T-cell (primary cell): Measurements from ENCODE around the gene PIP5K1C. TPM values are rescaled to one million over a fixed set of nuclear protein-coding genes. Genes with fewer than 3 reads are reported as not detected.

Experiments used
- ATAC-seq, 4 experiments: fragments of 200-7000 bp in 3 of 4; fragments of 150-1000 bp in 1 of 4; cut with Tn5 transposase; replicated peaks in 1 of 4; 1 replicate in 3 of 4; 2 replicates in 1 of 4; pipeline ENCODE4 v1.10.0; 2021; ENCODE audit warnings: moderate library complexity in 3 of 4, mild to moderate bottlenecking in 2 of 4, moderate number of reproducible peaks in 1 of 4
- CTCF ChIA-PET, 2 donors: fragments of 300-600 bp; sonication (Branson Sonifier 250); formaldehyde crosslinking; loops; one replicate each; lab custom pipeline; 2022; ENCODE audit warnings: antibody characterized with exemption in 2 of 2; lab: Charles Lee
- POLR2A ChIA-PET, 2 donors: fragments of 300-600 bp; sonication (Branson Sonifier 250); formaldehyde crosslinking; loops; one replicate each; lab custom pipeline; 2022; ENCODE audit warnings: antibody characterized with exemption in 2 of 2; lab: Charles Lee
- DNase-seq, 35 experiments: peaks; one replicate each; pipeline versions ENCODE4 v3.0.0 to v3.0.0-alpha.2; 2013 to 2023
- H3K27ac ChIP-seq: one replicate; pipeline ENCODE4 v1.5.1; 2013; ENCODE audit warnings: low read length
- H3K27me3 ChIP-seq, 2 experiments: replicated peaks in 1 of 2; 1 replicate in 1 of 2; 2 replicates in 1 of 2; pipeline versions ENCODE4 v1.6.1 to v1.7.0; 2013; ENCODE audit warnings: low read length in 1 of 2, mixed read lengths in 1 of 2; ENCODE audit not compliant: control insufficient read depth in 2 of 2, insufficient read depth in 2 of 2; ENCODE audit errors: extremely low read depth in 1 of 2
- H3K36me3 ChIP-seq, 2 donors: 1 replicate in 1 of 2; 2 replicates in 1 of 2; pipeline versions ENCODE4 v1.6.1 to v1.7.0; 2013; ENCODE audit warnings: low read length in 1 of 2; ENCODE audit not compliant: control insufficient read depth in 2 of 2, insufficient read depth in 1 of 2; ENCODE audit errors: extremely low read depth in 1 of 2
- H3K4me1 ChIP-seq, 2 experiments: 1 replicate in 1 of 2; 2 replicates in 1 of 2; pipeline versions ENCODE4 v1.6.1 to v1.7.0; 2013; ENCODE audit warnings: low read length in 2 of 2, mixed read lengths in 1 of 2; ENCODE audit not compliant: insufficient read depth in 2 of 2, control insufficient read depth in 1 of 2; ENCODE audit errors: extremely low read depth in 1 of 2
- H3K4me3 ChIP-seq, 2 donors: 1 replicate in 1 of 2; 2 replicates in 1 of 2; pipeline versions ENCODE4 v1.5.1 to v1.7.0; 2013; ENCODE audit warnings: mild to moderate bottlenecking in 2 of 2, low read length in 1 of 2, moderate library complexity in 1 of 2; ENCODE audit not compliant: control insufficient read depth in 1 of 2; ENCODE audit errors: extremely low read depth in 1 of 2
- H3K9me3 ChIP-seq: 2 replicates; pipeline ENCODE4 v1.7.0; 2013
- H3K27ac Mint-ChIP-seq, 2 donors: one replicate each; pipeline ENCODE4 v1.8.0; 2020 to 2021; ENCODE audit warnings: mild to moderate bottlenecking in 2 of 2, mixed read lengths in 2 of 2
- H3K27me3 Mint-ChIP-seq, 2 donors: one replicate each; pipeline ENCODE4 v1.8.0; 2021 to 2022; ENCODE audit warnings: mixed read lengths in 2 of 2
- H3K36me3 Mint-ChIP-seq: one replicate; pipeline ENCODE4 v1.8.0; 2021; ENCODE audit warnings: mixed read lengths
- H3K4me1 Mint-ChIP-seq, 3 donors: one replicate each; pipeline ENCODE4 v1.8.0; 2020 to 2022; ENCODE audit warnings: mixed read lengths in 3 of 3, mild to moderate bottlenecking in 1 of 3
- H3K4me3 Mint-ChIP-seq, 3 donors: one replicate each; pipeline ENCODE4 v1.8.0; 2020 to 2022; ENCODE audit warnings: mild to moderate bottlenecking in 3 of 3, mixed read lengths in 3 of 3, moderate library complexity in 3 of 3
- H3K9me3 Mint-ChIP-seq, 3 donors: one replicate each; pipeline ENCODE4 v1.8.0; 2020 to 2022; ENCODE audit warnings: mixed read lengths in 3 of 3
- WGBS: methylation state at CpG from one replicate; pipeline ENCODE4 v1.1.5; 2013; ENCODE audit warnings: missing lambda C conversion rate; ENCODE audit not compliant: insufficient coverage; 5-methylcytosine and 5-hydroxymethylcytosine counted together
- total RNA-seq, 35 experiments: library from RNA in 6 of 35; stranded (reverse) in 6 of 35; fragments of 120-200 nt in 1 of 35; gene quantifications; one replicate each; pipeline versions ENCODE4 v1.2.1 to v1.2.4 and lab custom pipeline; 2013 to 2026

Gene PIP5K1C
- total RNA-seq, 5 donors from 2014 or later (not counting 1 experiment from before 2014, with no cell fraction given): 25.6 to 35.0 (median 32.1) TPM

GRCh38 chr19:3740431-3740830, 40.2 kb upstream of the PIP5K1C start:
- WGBS: 98% methylated on average over 20 of the region's 24 CpGs
- peaks cover 0 to 1% of the 10 kb centered on the region in 2 donors for H3K36me3 ChIP-seq
- peaks cover 2 to 19% of the 10 kb centered on the region in 2 experiments for H3K4me1 ChIP-seq
- CTCF ChIA-PET: no interaction called here
- Mint-ChIP-seq H3K4me1 (peaks cover 15 to 25% (median 16%) of the 10 kb centered on the region in 3 donors), H3K27me3 (no peaks in the 10 kb centered on the region), H3K4me3 (no peak overlapping the region), H3K9me3 (no peaks in the 10 kb centered on the region), H3K36me3 (peaks cover 31% of the 10 kb centered on the region), H3K27ac (no peak overlapping the region)
- H3K9me3 ChIP-seq: no peaks in the 10 kb centered on the region
- no peak overlapping the region for H3K27ac ChIP-seq
- DNase-seq: no peak
- POLR2A ChIA-PET: no interaction called here
- peaks cover 0 to 3% of the 10 kb centered on the region in 2 experiments for H3K27me3 ChIP-seq
- H3K4me3 ChIP-seq: no peak overlapping the region
- ATAC-seq: no peak

- ATAC-seq (no peak), DNase-seq (no peak)
- POLR2A ChIA-PET: no interaction called here
- H3K9me3 ChIP-seq: no peaks in the 10 kb centered on the region
- peaks cover 0 to 2% of the 10 kb centered on the region in 2 donors for H3K36me3 ChIP-seq
- Mint-ChIP-seq H3K4me1 (peaks cover 15 to 25% (median 16%) of the 10 kb centered on the region in 3 donors), H3K36me3 (peaks cover 28% of the 10 kb centered on the region), H3K27ac (peak overlapping the region; percentile 82 to 94), H3K4me3 (peak overlapping the region in 1 of 3 donors; percentile 49), H3K9me3 (no peaks in the 10 kb centered on the region), H3K27me3 (no peaks in the 10 kb centered on the region)
- no peak overlapping the region for H3K4me3 ChIP-seq
- 95% methylated on average over 27 of the region's 32 CpGs for WGBS
- H3K4me1 ChIP-seq: peaks cover 2 to 19% of the 10 kb centered on the region in 2 experiments
- H3K27ac ChIP-seq: peak overlapping the region; percentile 61
- CTCF ChIA-PET: interaction anchor here in 1 of 2 donors (1.0 kb wide), 1 partner anchor 24 kb away, joined by 3 read pairs; the partner anchor contains the start of gene MRPL54
- H3K27me3 ChIP-seq: peaks cover 0 to 11% of the 10 kb centered on the region in 2 experiments
Observed at GRCh38 chr19:3738477-3739220, 38.4 kb upstream of the PIP5K1C start.

- Histone ChIP-seq H3K4me1 (peaks cover 2 to 19% of the 10 kb centered on the region in 2 experiments), H3K36me3 (peaks cover 0 to 2% of the 10 kb centered on the region in 2 donors), H3K27ac (no peak overlapping the region), H3K4me3 (no peak overlapping the region), H3K27me3 (peaks cover 0 to 11% of the 10 kb centered on the region in 2 experiments), H3K9me3 (no peaks in the 10 kb centered on the region)
- H3K27me3 Mint-ChIP-seq: no peaks in the 10 kb centered on the region
- ATAC-seq (no peak), DNase-seq (no peak)
- POLR2A ChIA-PET: no interaction called here
- H3K36me3 Mint-ChIP-seq: peaks cover 31% of the 10 kb centered on the region
- peaks cover 15 to 25% (median 16%) of the 10 kb centered on the region in 3 donors for H3K4me1 Mint-ChIP-seq
- CTCF ChIA-PET: no interaction called here
- peak overlapping the region in 1 of 3 donors; percentile 49 for H3K4me3 Mint-ChIP-seq
- no peaks in the 10 kb centered on the region for H3K9me3 Mint-ChIP-seq
- 81% methylated on average over 8 of the region's 10 CpGs for WGBS
- peak overlapping the region; percentile 61 to 85 for H3K27ac Mint-ChIP-seq
Observed at GRCh38 chr19:3737487-3738205, 37.4 kb upstream of the PIP5K1C start.

DNA sequence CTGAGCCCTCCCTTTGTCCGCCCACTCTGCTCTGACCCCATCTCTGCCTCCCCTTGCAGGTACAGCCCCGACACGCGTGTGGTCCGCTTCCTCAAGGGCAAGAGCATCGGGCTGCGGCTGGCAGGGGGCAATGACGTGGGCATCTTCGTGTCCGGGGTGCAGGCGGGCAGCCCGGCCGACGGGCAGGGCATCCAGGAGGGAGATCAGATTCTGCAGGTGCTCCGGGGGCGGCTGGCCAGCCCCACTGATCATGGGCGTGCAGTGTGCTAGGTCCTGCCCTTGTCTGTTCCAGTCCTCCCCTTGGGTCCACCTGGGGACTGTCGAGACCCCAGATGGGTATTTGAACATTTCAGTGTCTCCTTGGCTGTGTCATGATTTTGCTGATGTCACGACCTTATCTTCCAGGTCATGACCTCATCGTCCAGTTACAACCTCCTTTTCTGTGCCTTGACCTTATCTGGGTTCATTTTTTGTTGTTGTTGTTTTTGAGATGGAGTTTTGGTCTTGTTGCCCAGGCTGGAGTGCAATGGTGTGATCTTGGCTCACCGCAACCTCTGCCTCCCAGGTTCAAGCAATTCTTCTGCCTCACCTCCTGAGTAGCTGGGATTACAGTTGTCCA, 35.9 kb upstream of the PIP5K1C start:
- Histone ChIP-seq H3K4me3 (no peak overlapping the region), H3K27ac (no peak overlapping the region), H3K4me1 (peaks cover 2 to 19% of the 10 kb centered on the region in 2 experiments), H3K36me3 (peaks cover 0 to 2% of the 10 kb centered on the region in 2 donors), H3K9me3 (no peaks in the 10 kb centered on the region), H3K27me3 (peaks cover 0 to 11% of the 10 kb centered on the region in 2 experiments)
- Mint-ChIP-seq H3K4me1 (peaks cover 15 to 25% (median 16%) of the 10 kb centered on the region in 3 donors), H3K9me3 (no peaks in the 10 kb centered on the region), H3K27me3 (no peaks in the 10 kb centered on the region), H3K36me3 (peaks cover 37% of the 10 kb centered on the region), H3K4me3 (no peak overlapping the region), H3K27ac (no peak overlapping the region)
- ATAC-seq (no peak), DNase-seq (no peak)
- ChIA-PET CTCF (interaction anchor here in 1 of 2 donors (0.6 kb wide), 1 partner anchor 520 kb away, joined by 4 read pairs; no protein-coding TSS in a partner anchor), POLR2A (no interaction called here)
- 84% methylated on average over 18 of the region's 21 CpGs for WGBS

- Histone ChIP-seq H3K27ac (no peak overlapping the region), H3K4me1 (peaks cover 0 to 10% of the 10 kb centered on the region in 2 experiments), H3K27me3 (peaks cover 0 to 11% of the 10 kb centered on the region in 2 experiments), H3K4me3 (no peak overlapping the region), H3K9me3 (no peaks in the 10 kb centered on the region), H3K36me3 (peaks cover 0 to 2% of the 10 kb centered on the region in 2 donors)
- POLR2A ChIA-PET: no interaction called here
- CTCF ChIA-PET: no interaction called here
- Mint-ChIP-seq H3K9me3 (no peaks in the 10 kb centered on the region), H3K4me3 (no peak overlapping the region), H3K36me3 (peaks cover 37% of the 10 kb centered on the region), H3K27me3 (no peaks in the 10 kb centered on the region), H3K4me1 (peaks cover 10 to 20% (median 10%) of the 10 kb centered on the region in 3 donors), H3K27ac (no peak overlapping the region)
- ATAC-seq (no peak), DNase-seq (no peak)
- 100% methylated on average over 1 of the region's 14 CpGs for WGBS
Observed at GRCh38 chr19:3734310-3734600, 34.0 kb upstream of the PIP5K1C start.
